Measurements from ENCODE around the gene HECW1.

- TF ChIP-seq, protein P1, sequence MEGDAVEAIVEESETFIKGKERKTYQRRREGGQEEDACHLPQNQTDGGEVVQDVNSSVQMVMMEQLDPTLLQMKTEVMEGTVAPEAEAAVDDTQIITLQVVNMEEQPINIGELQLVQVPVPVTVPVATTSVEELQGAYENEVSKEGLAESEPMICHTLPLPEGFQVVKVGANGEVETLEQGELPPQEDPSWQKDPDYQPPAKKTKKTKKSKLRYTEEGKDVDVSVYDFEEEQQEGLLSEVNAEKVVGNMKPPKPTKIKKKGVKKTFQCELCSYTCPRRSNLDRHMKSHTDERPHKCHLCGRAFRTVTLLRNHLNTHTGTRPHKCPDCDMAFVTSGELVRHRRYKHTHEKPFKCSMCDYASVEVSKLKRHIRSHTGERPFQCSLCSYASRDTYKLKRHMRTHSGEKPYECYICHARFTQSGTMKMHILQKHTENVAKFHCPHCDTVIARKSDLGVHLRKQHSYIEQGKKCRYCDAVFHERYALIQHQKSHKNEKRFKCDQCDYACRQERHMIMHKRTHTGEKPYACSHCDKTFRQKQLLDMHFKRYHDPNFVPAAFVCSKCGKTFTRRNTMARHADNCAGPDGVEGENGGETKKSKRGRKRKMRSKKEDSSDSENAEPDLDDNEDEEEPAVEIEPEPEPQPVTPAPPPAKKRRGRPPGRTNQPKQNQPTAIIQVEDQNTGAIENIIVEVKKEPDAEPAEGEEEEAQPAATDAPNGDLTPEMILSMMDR (IDR thresholded peaks at IDR 0.05), result no peak
- no peak for TF ChIP-seq POLR2A (IDR thresholded peaks at IDR 0.05)
Measured at GRCh38 chr7:43276547-43276946, 164.1 kb downstream of the HECW1 start.

All from lower leg skin (tissue), 3 donors.